SK-N-SH (cell line): ENCODE results near the gene ISY1. TPM values are rescaled to one million over a fixed set of nuclear protein-coding genes. Genes with fewer than 3 reads are reported as not detected.

Source experiments
- CTCF ChIA-PET: fragments of 300-600, 350-600 bp; formaldehyde crosslinking; extraction: SDS; loops from one replicate; lab custom pipeline; 2021; lab: Yijun Ruan, JAX
- POLR2A ChIA-PET: fragments of 350-600 bp; sonication (Branson Sonifier 250); formaldehyde crosslinking; extraction: SDS; loops from one replicate; lab custom pipeline; 2020; ENCODE audit warnings: antibody characterized with exemption, inconsistent platforms; lab: Yijun Ruan, JAX
- DNase-seq: peaks from one replicate; pipeline ENCODE4 v3.0.0; 2012
- H2AFZ ChIP-seq: fragments of 200-600 bp; sonication (generic); 2 replicates; pipeline ENCODE4 v1.8.1; 2016; ENCODE audit warnings: antibody characterized with exemption, mild to moderate bottlenecking, low read depth
- H3F3A ChIP-seq: fragments of 200-600 bp; sonication (generic); replicated peaks from 2 replicates; pipeline ENCODE3; 2016; ENCODE audit warnings: antibody characterized with exemption, mild to moderate bottlenecking; ENCODE audit not compliant: insufficient read depth
- H3K27ac ChIP-seq, 2 experiments: fragments of 200-500 bp in 1 of 2; fragments of 200-600 bp in 1 of 2; sonication (Bioruptor generic) in 1 of 2; sonication (generic), shearing (Covaris generic) in 1 of 2; 2 replicates each; pipeline versions ENCODE4 v1.5.1 to v1.6.1; 2014 to 2016; ENCODE audit warnings: low read depth in 2 of 2, inconsistent platforms in 1 of 2, low read length in 1 of 2, mild to moderate bottlenecking in 1 of 2, mixed read lengths in 1 of 2
- H3K27me3 ChIP-seq: fragments of 200-600 bp; sonication (generic), shearing (Covaris generic); 2 replicates; pipeline ENCODE4 v1.6.1; 2016; ENCODE audit warnings: mixed run types; ENCODE audit not compliant: insufficient read depth
- H3K36me3 ChIP-seq, 2 experiments: fragments of 200-500 bp in 1 of 2; fragments of 200-600 bp in 1 of 2; sonication (Bioruptor generic) in 1 of 2; sonication (generic) in 1 of 2; replicated peaks in 1 of 2; 2 replicates each; pipeline versions ENCODE3 to v1.5.1; 2014 to 2016; ENCODE audit warnings: low read length in 1 of 2, mild to moderate bottlenecking in 1 of 2; ENCODE audit not compliant: insufficient read depth in 2 of 2, control insufficient read depth in 1 of 2
- H3K4me1 ChIP-seq, 2 experiments: fragments of 200-500 bp in 1 of 2; fragments of 200-600 bp in 1 of 2; sonication (Bioruptor generic) in 1 of 2; sonication (generic), shearing (Covaris generic) in 1 of 2; 2 replicates each; pipeline versions ENCODE4 v1.5.1 to v1.6.1; 2014 to 2016; ENCODE audit warnings: low read depth in 1 of 2, low read length in 1 of 2, mixed run types in 1 of 2; ENCODE audit not compliant: insufficient read depth in 2 of 2, control insufficient read depth in 1 of 2
- H3K4me2 ChIP-seq: fragments of 200-600 bp; sonication (generic), shearing (Covaris generic); 2 replicates; pipeline ENCODE4 v1.6.1; 2017; ENCODE audit warnings: mixed run types
- H3K4me3 ChIP-seq, 2 experiments: fragments of 200-500 bp in 1 of 2; fragments of 200-600 bp in 1 of 2; sonication (Bioruptor generic) in 1 of 2; sonication (generic), shearing (Covaris generic) in 1 of 2; 2 replicates each; pipeline versions ENCODE4 v1.5.1 to v1.8.1; 2014 to 2016; ENCODE audit warnings: low read depth in 2 of 2, inconsistent platforms in 1 of 2, low read length in 1 of 2, mild to moderate bottlenecking in 1 of 2, mixed read lengths in 1 of 2, moderate library complexity in 1 of 2
- H3K79me2 ChIP-seq: fragments of 200-600 bp; sonication (generic); 2 replicates; pipeline ENCODE4 v1.8.1; 2017; ENCODE audit warnings: mild to moderate bottlenecking; ENCODE audit not compliant: insufficient read depth
- H3K9ac ChIP-seq: fragments of 200-600 bp; sonication (generic); 2 replicates; pipeline ENCODE4 v1.6.1; 2017; ENCODE audit warnings: mixed run types
- H3K9me2 ChIP-seq: fragments of 200-600 bp; sonication (generic); 2 replicates; pipeline ENCODE4 v1.6.1; 2017; ENCODE audit warnings: mixed run types
- H3K9me3 ChIP-seq: fragments of 200-600 bp; sonication (generic); 2 replicates; pipeline ENCODE4 v1.6.1; 2017; ENCODE audit warnings: mixed run types, mild to moderate bottlenecking, moderate library complexity
- H4K20me1 ChIP-seq: fragments of 200-600 bp; sonication (generic); 2 replicates; pipeline ENCODE4 v1.6.1; 2017; ENCODE audit warnings: mild to moderate bottlenecking, mixed run types; ENCODE audit not compliant: insufficient read depth
- FOXM1 ChIP-seq: IDR thresholded peaks from 2 replicates; pipeline ENCODE4 v1.4.0; 2012; ENCODE audit warnings: low read depth, mild to moderate bottlenecking
- GABPA ChIP-seq: IDR thresholded peaks from 2 replicates; pipeline ENCODE4 v1.4.0; 2012; ENCODE audit warnings: low read depth, mild to moderate bottlenecking
- MXI1 ChIP-seq: IDR thresholded peaks from 2 replicates; pipeline ENCODE4 v1.6.1; 2012; ENCODE audit warnings: mild to moderate bottlenecking, low read depth, low read length, improper control_type of control experiment
- NFIC ChIP-seq: IDR thresholded peaks from 2 replicates; pipeline ENCODE4 v1.4.0; 2012; ENCODE audit warnings: borderline replicate concordance
- NRF1 ChIP-seq: IDR thresholded peaks from 2 replicates; pipeline ENCODE4 v1.6.1; 2012; ENCODE audit warnings: low read depth, mild to moderate bottlenecking, low read length
- RAD21 ChIP-seq: IDR thresholded peaks from 2 replicates; pipeline ENCODE4 v1.6.1; 2012; ENCODE audit warnings: mild to moderate bottlenecking, low read length
- RCOR1 ChIP-seq: fragments of 150-350 bp; IDR thresholded peaks from 2 replicates; pipeline ENCODE4 v1.6.1; 2017; ENCODE audit warnings: antibody characterized with exemption, low read length
- RFX5 ChIP-seq: IDR thresholded peaks from 2 replicates; pipeline ENCODE4 v1.6.1; 2012; ENCODE audit warnings: mild to moderate bottlenecking, improper control_type of control experiment, low read length
- RXRA ChIP-seq: IDR thresholded peaks from 2 replicates; pipeline ENCODE4 v1.4.0; 2012; ENCODE audit warnings: low read depth, mild to moderate bottlenecking, borderline replicate concordance
- TEAD4 ChIP-seq: IDR thresholded peaks from 2 replicates; pipeline ENCODE4 v1.4.0; 2012; ENCODE audit warnings: mild to moderate bottlenecking, borderline replicate concordance; ENCODE audit not compliant: insufficient read depth
- USF1 ChIP-seq: IDR thresholded peaks from 2 replicates; pipeline ENCODE4 v1.4.0; 2012; ENCODE audit warnings: low read depth, borderline replicate concordance
- YY1 ChIP-seq: IDR thresholded peaks from 2 replicates; pipeline ENCODE4 v1.4.0; 2012; ENCODE audit warnings: low read depth, mild to moderate bottlenecking
- WGBS: methylation state at CpG from one replicate; pipeline ENCODE4 v1.1.6; 2017; ENCODE audit warnings: low lambda C conversion rate; 5-methylcytosine and 5-hydroxymethylcytosine counted together
- polyA plus RNA-seq, 3 experiments: library from polyadenylated mRNA; depleted of rRNA; stranded (reverse); fragments of >200 nt; gene quantifications; 2 replicates each; pipeline ENCODE4 v1.2.3, GENCODE V29; 2012
- TF ChIP-seq, protein P1 (sequence below): IDR thresholded peaks from 2 replicates; pipeline ENCODE4; 2012
- TF ChIP-seq, protein P2 (sequence below): fragments of 200-600 bp; sonication (generic); IDR thresholded peaks from 2 replicates; pipeline ENCODE4 v1.6.1; 2017; ENCODE audit warnings: antibody characterized with exemption, mild to moderate bottlenecking, moderate library complexity
- TF ChIP-seq, protein P3 (sequence below): IDR thresholded peaks from 2 replicates; pipeline ENCODE4 v1.4.0; 2012; ENCODE audit warnings: low read depth
- TF ChIP-seq, protein P4 (sequence below): fragments of 150-350 bp; IDR thresholded peaks from 2 replicates; pipeline ENCODE4 v1.6.1; 2016; ENCODE audit warnings: mild to moderate bottlenecking, low read depth, low read length

ISY1 gene
- polyA plus RNA-seq, 1 of the 3 experiments (the other 2 are of a cell fraction), result 20.9 TPM

GRCh38 chr3:129205109-129205832 lies 44.4 kb upstream of the ISY1 start:
- TF ChIP-seq USF1, result no peak
- TF ChIP-seq, protein P1, sequence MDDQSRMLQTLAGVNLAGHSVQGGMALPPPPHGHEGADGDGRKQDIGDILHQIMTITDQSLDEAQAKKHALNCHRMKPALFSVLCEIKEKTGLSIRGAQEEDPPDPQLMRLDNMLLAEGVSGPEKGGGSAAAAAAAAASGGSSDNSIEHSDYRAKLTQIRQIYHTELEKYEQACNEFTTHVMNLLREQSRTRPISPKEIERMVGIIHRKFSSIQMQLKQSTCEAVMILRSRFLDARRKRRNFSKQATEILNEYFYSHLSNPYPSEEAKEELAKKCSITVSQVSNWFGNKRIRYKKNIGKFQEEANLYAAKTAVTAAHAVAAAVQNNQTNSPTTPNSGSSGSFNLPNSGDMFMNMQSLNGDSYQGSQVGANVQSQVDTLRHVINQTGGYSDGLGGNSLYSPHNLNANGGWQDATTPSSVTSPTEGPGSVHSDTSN, result no peak
- TF ChIP-seq, protein P2, sequence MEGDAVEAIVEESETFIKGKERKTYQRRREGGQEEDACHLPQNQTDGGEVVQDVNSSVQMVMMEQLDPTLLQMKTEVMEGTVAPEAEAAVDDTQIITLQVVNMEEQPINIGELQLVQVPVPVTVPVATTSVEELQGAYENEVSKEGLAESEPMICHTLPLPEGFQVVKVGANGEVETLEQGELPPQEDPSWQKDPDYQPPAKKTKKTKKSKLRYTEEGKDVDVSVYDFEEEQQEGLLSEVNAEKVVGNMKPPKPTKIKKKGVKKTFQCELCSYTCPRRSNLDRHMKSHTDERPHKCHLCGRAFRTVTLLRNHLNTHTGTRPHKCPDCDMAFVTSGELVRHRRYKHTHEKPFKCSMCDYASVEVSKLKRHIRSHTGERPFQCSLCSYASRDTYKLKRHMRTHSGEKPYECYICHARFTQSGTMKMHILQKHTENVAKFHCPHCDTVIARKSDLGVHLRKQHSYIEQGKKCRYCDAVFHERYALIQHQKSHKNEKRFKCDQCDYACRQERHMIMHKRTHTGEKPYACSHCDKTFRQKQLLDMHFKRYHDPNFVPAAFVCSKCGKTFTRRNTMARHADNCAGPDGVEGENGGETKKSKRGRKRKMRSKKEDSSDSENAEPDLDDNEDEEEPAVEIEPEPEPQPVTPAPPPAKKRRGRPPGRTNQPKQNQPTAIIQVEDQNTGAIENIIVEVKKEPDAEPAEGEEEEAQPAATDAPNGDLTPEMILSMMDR, result no peak
- TF ChIP-seq NFIC, result no peak
- TF ChIP-seq, protein P3, sequence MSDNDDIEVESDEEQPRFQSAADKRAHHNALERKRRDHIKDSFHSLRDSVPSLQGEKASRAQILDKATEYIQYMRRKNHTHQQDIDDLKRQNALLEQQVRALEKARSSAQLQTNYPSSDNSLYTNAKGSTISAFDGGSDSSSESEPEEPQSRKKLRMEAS, result no peak
- TF ChIP-seq RFX5, result no peak
- no peak for TF ChIP-seq YY1
- TF ChIP-seq, protein P4, sequence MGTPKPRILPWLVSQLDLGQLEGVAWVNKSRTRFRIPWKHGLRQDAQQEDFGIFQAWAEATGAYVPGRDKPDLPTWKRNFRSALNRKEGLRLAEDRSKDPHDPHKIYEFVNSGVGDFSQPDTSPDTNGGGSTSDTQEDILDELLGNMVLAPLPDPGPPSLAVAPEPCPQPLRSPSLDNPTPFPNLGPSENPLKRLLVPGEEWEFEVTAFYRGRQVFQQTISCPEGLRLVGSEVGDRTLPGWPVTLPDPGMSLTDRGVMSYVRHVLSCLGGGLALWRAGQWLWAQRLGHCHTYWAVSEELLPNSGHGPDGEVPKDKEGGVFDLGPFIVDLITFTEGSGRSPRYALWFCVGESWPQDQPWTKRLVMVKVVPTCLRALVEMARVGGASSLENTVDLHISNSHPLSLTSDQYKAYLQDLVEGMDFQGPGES, result no peak
- no peak for TF ChIP-seq GABPA
- no peak for TF ChIP-seq RCOR1
- TF ChIP-seq RXRA, result no peak
- TF ChIP-seq TEAD4, result no peak
- no peak for TF ChIP-seq RAD21
- no peak for TF ChIP-seq MXI1
- no peak for TF ChIP-seq FOXM1
- no peak for TF ChIP-seq NRF1

More at GRCh38 chr3:129205109-129205832, 44.4 kb upstream of the ISY1 start:
- CTCF ChIA-PET, result interaction anchor here (2.7 kb wide), 1 partner anchor 40 kb away, joined by 11 read pairs; no protein-coding TSS in a partner anchor
- H3K27me3 ChIP-seq, result no peaks in the 10 kb centered on the region
- 91% methylated on average over 6 of the region's 8 CpGs for WGBS
- no peaks in the 10 kb centered on the region for H4K20me1 ChIP-seq
- no peaks in the 10 kb centered on the region for H3K9me3 ChIP-seq
- POLR2A ChIA-PET, result no interaction called here
- no peak overlapping the region for H3K27ac ChIP-seq
- H3K9me2 ChIP-seq, result no peaks in the 10 kb centered on the region
- no peak overlapping the region for H3K4me2 ChIP-seq
- no peaks in the 10 kb centered on the region for H3K4me1 ChIP-seq
- no peak overlapping the region for H2AFZ ChIP-seq
- no peak overlapping the region for H3K9ac ChIP-seq
- no peaks in the 10 kb centered on the region for H3K79me2 ChIP-seq
- H3K36me3 ChIP-seq, result no peaks in the 10 kb centered on the region
- peaks cover 3% of the 10 kb centered on the region for H3F3A ChIP-seq
- DNase-seq, result no peak
- no peak overlapping the region for H3K4me3 ChIP-seq
